ENCODE measurements around the gene GNLY.

The GNLY gene

GRCh38 chr2:85743304-85743978 is 49.3 kb downstream of the GNLY start:
- no peak for DNase-seq
- Mint-ChIP-seq H3K27ac (no peak overlapping the region), H3K27me3 (peaks cover 37% of the 10 kb centered on the region), H3K36me3 (ENCODE audit: low read depth) (no peaks in the 10 kb centered on the region), H3K4me1 (peaks cover 3% of the 10 kb centered on the region), H3K9me3 (no peaks in the 10 kb centered on the region), H3K4me3 (no peak overlapping the region)
- no peak for ATAC-seq

- peaks cover 37% of the 10 kb centered on the region for H3K27me3 Mint-ChIP-seq
- DNase-seq (no peak), ATAC-seq (no peak)
- no peak overlapping the region for H3K4me3 Mint-ChIP-seq
- peaks cover 3% of the 10 kb centered on the region for H3K4me1 Mint-ChIP-seq
- no peaks in the 10 kb centered on the region for H3K9me3 Mint-ChIP-seq
- no peaks in the 10 kb centered on the region for H3K36me3 Mint-ChIP-seq (ENCODE audit: low read depth)
- H3K27ac Mint-ChIP-seq: no peak overlapping the region
These were observed 49.9 kb downstream of the GNLY start for GRCh38 chr2:85744055-85744454.

- Mint-ChIP-seq H3K4me1 (peaks cover 3% of the 10 kb centered on the region), H3K9me3 (no peaks in the 10 kb centered on the region), H3K27ac (no peak overlapping the region), H3K36me3 (ENCODE audit: low read depth) (no peaks in the 10 kb centered on the region), H3K4me3 (no peak overlapping the region), H3K27me3 (peaks cover 38% of the 10 kb centered on the region)
- no peak for DNase-seq
- ATAC-seq: no peak
These were observed 50.8 kb downstream of the GNLY start for GRCh38 chr2:85744741-85745601.

GRCh38 chr2:85745619-85746018 is 51.5 kb downstream of the GNLY start:
- Mint-ChIP-seq H3K4me3 (no peak overlapping the region), H3K36me3 (ENCODE audit: low read depth) (no peaks in the 10 kb centered on the region), H3K27ac (no peak overlapping the region), H3K9me3 (no peaks in the 10 kb centered on the region), H3K27me3 (peaks cover 44% of the 10 kb centered on the region), H3K4me1 (peaks cover 3% of the 10 kb centered on the region)
- DNase-seq (no peak), ATAC-seq (no peak)

- H3K27ac Mint-ChIP-seq: no peak overlapping the region
- ATAC-seq (no peak), DNase-seq (no peak)
- H3K4me1 Mint-ChIP-seq: peaks cover 3% of the 10 kb centered on the region
- H3K36me3 Mint-ChIP-seq (ENCODE audit: low read depth): no peaks in the 10 kb centered on the region
- no peaks in the 10 kb centered on the region for H3K9me3 Mint-ChIP-seq
- no peak overlapping the region for H3K4me3 Mint-ChIP-seq
- peaks cover 48% of the 10 kb centered on the region for H3K27me3 Mint-ChIP-seq
These were observed 52.3 kb downstream of the GNLY start for GRCh38 chr2:85746321-85747004.

- H3K27ac Mint-ChIP-seq: no peak overlapping the region
- H3K27me3 Mint-ChIP-seq: peaks cover 48% of the 10 kb centered on the region
- H3K36me3 Mint-ChIP-seq (ENCODE audit: low read depth): no peaks in the 10 kb centered on the region
- no peaks in the 10 kb centered on the region for H3K9me3 Mint-ChIP-seq
- DNase-seq (no peak), ATAC-seq (no peak)
- no peak overlapping the region for H3K4me3 Mint-ChIP-seq
- peaks cover 3% of the 10 kb centered on the region for H3K4me1 Mint-ChIP-seq
These were observed 53.3 kb downstream of the GNLY start for GRCh38 chr2:85747441-85747840.

GRCh38 chr2:85748039-85748734 is 54.0 kb downstream of the GNLY start:
- no peak for ATAC-seq
- DNase-seq: no peak
- peaks cover 51% of the 10 kb centered on the region for H3K27me3 Mint-ChIP-seq
- no peak overlapping the region for H3K27ac Mint-ChIP-seq
- H3K4me1 Mint-ChIP-seq: peaks cover 3% of the 10 kb centered on the region
- no peaks in the 10 kb centered on the region for H3K9me3 Mint-ChIP-seq
- no peaks in the 10 kb centered on the region for H3K36me3 Mint-ChIP-seq (ENCODE audit: low read depth)
- no peak overlapping the region for H3K4me3 Mint-ChIP-seq
